Frontal cortex (tissue), 4 donors: Measurements from ENCODE around the gene SLC2A6. TPM values are rescaled to one million over a fixed set of nuclear protein-coding genes. Genes with fewer than 3 reads are reported as not detected.

ENCODE experiments used
- DNase-seq, 2 donors: peaks; one replicate each; pipeline ENCODE4 v3.0.0; 2012; ENCODE audit warnings: low spot score in 2 of 2
- FAIRE-seq: peaks from 2 replicates; lab custom pipeline; 2012; peaks lifted over from hg19 to GRCh38; lab: Jason Lieb, UNC
- total RNA-seq: library from RNA; depleted of rRNA; stranded (reverse); fragments of >200 nt; gene quantifications from one replicate; pipeline ENCODE4 v1.2.3, GENCODE V29; 2014
- donor health status: control.
- donor health status: control.
- donor health status: control.

The SLC2A6 gene
- total RNA-seq, 1 donor from 2014 or later = 12.6 TPM

GRCh38 chr9:133448487-133448972 is 30.4 kb downstream of the SLC2A6 start:
- FAIRE-seq = no peak
- DNase-seq = no peak

DNA sequence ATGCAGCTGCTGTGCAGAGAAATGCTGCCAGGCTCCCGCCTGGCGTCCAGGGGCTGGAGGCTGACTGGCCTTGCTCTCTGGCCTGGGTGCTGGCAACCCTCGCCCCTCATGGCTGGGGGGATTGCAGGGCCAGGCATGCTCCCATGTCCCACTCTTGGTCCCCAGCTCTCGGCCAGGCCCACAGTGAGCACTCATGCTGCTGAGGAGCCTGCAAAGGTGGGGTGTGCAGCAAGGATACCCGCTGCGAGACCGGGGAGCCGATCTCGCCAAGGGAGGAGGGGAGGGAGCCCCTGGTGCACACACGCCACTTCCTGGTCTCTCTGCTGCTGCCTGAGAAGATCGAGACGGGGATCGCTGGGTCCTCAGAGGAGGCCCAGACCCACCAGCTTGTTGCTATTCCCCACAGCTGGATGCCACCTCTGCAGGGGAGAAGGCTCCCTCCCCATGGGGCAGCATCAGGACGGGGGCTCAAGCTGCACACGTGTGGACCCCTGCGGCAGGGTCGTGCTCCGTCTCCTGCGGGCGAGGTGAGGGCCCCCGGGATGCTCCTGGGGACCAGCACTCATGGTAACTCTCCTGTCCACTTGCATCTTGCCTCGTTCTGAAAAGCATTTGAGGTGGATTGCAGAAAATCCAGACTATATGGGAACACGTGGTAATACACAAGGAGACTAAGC is 33.5 kb downstream of the SLC2A6 start:
- no peak for DNase-seq
- FAIRE-seq = no peak

DNA sequence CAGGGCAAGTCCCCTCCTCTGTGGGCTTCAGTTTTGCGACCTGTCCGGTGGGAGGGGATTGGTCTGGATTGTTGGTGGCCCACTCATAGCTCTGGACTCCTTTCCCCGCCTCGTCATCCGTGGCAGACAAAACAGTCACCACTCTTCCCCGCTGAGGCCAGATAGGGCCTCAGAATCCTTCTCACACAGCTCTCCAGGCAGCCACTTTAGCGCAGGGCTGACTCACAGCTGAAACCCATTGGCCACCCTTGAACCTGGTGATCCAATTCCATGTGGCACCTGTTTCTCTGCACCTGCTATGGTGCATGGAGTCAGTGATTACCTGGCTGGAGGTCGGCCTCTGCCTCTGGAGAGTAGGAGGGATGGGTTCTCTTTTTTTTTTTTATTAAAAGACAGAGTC is 34.9 kb downstream of the SLC2A6 start:
- no peak for DNase-seq
- no peak for FAIRE-seq

GRCh38 chr9:133443248-133443647 is 35.7 kb downstream of the SLC2A6 start:
- no peak for FAIRE-seq
- no peak for DNase-seq

- no peak for DNase-seq
- FAIRE-seq = no peak
These were observed 37.3 kb downstream of the SLC2A6 start for GRCh38 chr9:133441571-133441970.

- FAIRE-seq (no peak), DNase-seq (peak in 1 of 2 donors; percentile 48)
These were observed 38.0 kb downstream of the SLC2A6 start for GRCh38 chr9:133440874-133441273.

- FAIRE-seq (no peak), DNase-seq (no peak)
These were observed 39.6 kb downstream of the SLC2A6 start for GRCh38 chr9:133439337-133439736.

DNA sequence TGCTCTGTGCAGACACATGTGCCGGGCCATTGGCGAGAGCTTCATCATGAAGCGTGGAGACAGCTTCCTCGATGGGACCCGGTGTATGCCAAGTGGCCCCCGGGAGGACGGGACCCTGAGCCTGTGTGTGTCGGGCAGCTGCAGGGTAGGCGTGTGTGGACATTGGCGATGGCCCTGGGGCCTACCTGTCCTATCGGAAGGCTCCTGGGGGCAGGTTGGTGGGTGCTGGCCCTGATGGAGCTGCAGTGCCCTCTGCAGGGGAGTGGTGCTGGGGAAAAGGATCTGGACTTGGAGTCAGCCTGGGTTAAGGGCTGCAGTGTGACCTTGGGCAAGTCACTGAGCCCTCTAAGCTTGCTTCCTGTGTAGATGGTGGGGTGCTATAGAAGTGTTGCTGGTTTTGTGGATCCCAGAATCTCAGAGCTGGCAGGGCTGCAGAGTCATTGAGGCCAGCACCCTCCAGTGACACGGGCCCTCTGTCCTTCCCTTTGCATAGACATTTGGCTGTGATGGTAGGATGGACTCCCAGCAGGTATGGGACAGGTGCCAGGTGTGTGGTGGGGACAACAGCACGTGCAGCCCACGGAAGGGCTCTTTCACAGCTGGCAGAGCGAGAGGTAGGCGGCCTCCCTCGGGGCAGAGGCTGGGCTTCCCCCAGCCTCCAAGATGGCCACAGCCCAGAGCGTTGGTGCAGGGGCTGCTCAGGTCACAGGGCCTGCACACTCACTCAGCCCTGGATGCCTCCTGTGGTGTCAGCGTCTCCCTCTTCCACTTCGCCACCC is 41.0 kb downstream of the SLC2A6 start:
- DNase-seq (no peak), FAIRE-seq (no peak)

GRCh38 chr9:133436681-133437080 is 42.2 kb downstream of the SLC2A6 start:
- no peak for DNase-seq
- FAIRE-seq = no peak

DNA sequence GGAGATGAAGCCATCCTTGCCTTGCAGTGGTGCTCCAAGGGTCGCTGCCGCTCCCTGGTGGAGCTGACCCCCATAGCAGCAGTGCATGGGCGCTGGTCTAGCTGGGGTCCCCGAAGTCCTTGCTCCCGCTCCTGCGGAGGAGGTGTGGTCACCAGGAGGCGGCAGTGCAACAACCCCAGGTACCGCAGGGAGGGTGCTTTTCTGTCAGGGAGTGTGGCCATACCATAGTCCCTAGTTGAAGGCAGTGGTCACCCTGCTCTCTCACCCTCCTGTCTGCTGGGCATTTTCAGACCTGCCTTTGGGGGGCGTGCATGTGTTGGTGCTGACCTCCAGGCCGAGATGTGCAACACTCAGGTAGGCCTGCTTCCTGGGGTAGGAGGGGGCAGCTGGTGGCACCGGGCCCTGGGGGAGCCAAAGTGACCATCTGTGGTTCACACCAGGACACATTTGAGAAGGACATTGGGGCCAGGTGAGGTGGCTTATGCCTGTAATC is 45.5 kb downstream of the SLC2A6 start:
- DNase-seq (no peak), FAIRE-seq (no peak)

DNA sequence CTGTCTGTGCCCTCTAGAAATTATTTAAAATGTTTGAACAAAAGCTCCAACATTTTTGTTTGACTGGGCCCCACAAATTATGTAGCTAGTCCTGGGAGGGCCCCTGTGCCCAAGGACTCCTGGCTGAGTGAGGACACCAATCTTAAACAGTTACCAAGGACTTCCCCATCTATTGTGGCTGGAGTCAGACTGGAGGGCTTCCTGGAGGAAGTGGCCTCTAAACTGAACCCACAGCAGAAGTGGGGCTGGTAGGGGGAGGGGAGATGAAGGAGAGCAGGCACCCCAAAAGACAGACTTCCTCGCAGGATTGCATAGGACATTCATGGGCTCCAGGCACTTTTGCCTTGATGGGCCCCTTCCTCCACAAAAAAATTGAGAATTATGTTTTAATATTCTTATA is 48.7 kb downstream of the SLC2A6 start:
- no peak for FAIRE-seq
- peak in 1 of 2 donors; percentile 20 for DNase-seq

GRCh38 chr9:133429641-133430161 is 49.2 kb downstream of the SLC2A6 start:
- no peak for FAIRE-seq
- peak in 1 of 2 donors; percentile 58 for DNase-seq

DNA sequence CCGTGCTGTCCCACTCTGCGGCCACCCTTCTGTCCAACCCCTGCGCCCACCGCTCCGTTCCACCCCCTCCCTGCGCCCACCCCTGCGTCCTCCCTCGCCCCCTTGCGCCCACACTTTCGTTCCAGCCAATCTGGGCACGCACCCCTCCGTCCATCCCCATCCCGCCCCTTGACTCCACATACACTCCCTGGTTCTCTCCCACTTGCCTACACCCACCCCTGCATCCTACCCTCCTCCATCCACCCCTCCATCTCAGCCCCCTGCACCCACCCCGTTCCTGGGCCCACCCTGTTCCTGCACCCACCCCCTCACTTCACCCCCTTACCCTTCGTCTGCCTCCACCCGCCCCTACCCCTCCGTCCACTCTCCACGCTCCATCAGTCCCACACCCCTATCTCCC is 49.7 kb downstream of the SLC2A6 start:
- DNase-seq (no peak), FAIRE-seq (no peak)

- no peak for FAIRE-seq
These were observed 50.2 kb downstream of the SLC2A6 start for GRCh38 chr9:133428617-133429101.

DNA sequence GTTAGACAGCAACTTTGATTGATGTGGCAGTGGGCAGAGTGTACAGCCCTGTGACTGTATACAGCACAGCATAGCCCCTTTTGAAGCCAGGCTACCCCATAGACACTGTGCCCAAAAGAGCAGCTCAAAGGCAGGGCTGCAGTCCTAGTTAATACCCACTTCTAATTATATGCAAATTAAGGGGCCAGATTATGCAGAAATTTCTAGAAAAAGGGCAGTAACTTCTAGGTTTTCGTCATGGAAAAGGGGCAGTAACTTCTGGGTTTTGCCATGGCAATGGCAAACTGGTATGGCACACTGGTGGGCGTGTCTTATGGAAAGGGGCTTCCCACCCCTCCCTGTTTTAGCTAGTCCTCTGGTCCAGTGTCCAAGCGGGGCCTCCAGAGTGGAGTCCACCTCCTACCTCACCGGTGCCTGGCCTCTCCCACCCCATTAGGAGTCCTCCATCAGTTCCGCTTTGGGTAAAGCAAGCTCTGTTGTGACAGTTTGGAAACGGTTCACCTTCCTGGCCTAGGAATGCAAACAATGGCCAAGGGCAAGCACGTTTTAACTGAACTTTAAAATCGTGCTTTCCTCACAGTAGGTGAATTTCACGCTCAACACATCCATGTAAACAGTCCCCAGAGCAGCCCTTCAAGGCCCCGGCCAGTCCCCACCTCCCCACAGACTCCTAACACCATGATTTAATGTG is 51.1 kb downstream of the SLC2A6 start:
- FAIRE-seq (no peak), DNase-seq (no peak)

More at GRCh38 chr9:133428617-133429101, 50.2 kb downstream of the SLC2A6 start:
- DNase-seq = peak in 1 of 2 donors; percentile 41

DNA sequence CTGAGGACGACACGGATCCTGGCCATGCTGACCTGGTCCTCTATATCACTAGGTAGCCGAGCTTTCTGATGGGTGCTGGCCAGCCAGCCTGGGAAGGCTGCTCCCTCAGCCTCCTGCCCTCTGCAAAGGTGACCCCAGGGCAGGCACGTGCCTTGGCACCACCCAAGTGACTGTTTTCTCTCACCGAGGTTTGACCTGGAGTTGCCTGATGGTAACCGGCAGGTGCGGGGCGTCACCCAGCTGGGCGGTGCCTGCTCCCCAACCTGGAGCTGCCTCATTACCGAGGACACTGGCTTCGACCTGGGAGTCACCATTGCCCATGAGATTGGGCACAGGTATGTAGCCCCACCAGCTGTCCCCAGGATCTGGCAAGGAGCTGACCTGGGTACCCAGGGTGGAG is 52.9 kb downstream of the SLC2A6 start:
- FAIRE-seq (no peak), DNase-seq (no peak)

- FAIRE-seq = no peak
These were observed 53.8 kb downstream of the SLC2A6 start for GRCh38 chr9:133425049-133425632.

DNA sequence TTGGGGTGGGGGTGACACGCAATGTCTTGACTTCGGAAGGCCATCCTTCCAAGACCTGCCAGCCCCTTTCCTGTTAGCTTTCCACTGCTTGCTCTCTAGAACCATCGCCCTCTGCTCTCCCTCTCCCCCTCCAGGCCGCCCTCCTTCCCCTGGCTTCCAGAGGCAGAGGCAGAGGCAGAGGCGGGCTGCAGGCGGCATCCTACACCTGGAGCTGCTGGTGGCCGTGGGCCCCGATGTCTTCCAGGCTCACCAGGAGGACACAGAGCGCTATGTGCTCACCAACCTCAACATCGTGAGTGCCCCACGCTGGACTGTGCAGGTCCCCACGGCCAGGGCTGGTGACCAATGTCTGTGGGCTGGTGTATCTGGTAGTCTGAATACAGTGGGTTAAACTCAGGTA is 54.7 kb downstream of the SLC2A6 start:
- FAIRE-seq (no peak), DNase-seq (no peak)

More at GRCh38 chr9:133425049-133425632, 53.8 kb downstream of the SLC2A6 start:
- DNase-seq = no peak

GRCh38 chr9:133423216-133423615 is 55.7 kb downstream of the SLC2A6 start:
- DNase-seq (no peak), FAIRE-seq (no peak)
